H1 (cell line): Measurements from ENCODE around the gene ABCC6. TPM values are rescaled to one million over a fixed set of nuclear protein-coding genes. Genes with fewer than 3 reads are reported as not detected.

Source experiments
- CTCF ChIA-PET: fragments of 300-600 bp; sonication (Branson Sonifier 250); formaldehyde crosslinking; loops from one replicate; lab custom pipeline; 2021; ENCODE audit not compliant: partially characterized antibody; lab: Charles Lee
- POLR2A ChIA-PET: fragments of 300-600 bp; sonication (Branson Sonifier 250); formaldehyde crosslinking; loops from one replicate; lab custom pipeline; 2021; ENCODE audit warnings: inconsistent platforms; ENCODE audit not compliant: partially characterized antibody; lab: Charles Lee
- DNase-seq, 2 experiments: peaks; one replicate each; pipeline versions ENCODE4 v3.0.0 to v3.0.0-alpha.2; 2010 to 2022; ENCODE audit warnings: low spot score in 2 of 2, low read depth in 1 of 2, mixed read lengths in 1 of 2
- FAIRE-seq: peaks from 2 replicates; lab custom pipeline; 2011; peaks lifted over from hg19 to GRCh38; lab: Jason Lieb, UNC
- H2AFZ ChIP-seq: 2 replicates; pipeline ENCODE4 v1.8.1; 2012; ENCODE audit warnings: low read length, inconsistent platforms
- H2AK5ac ChIP-seq: 2 replicates; pipeline ENCODE4 v1.6.1; 2013; ENCODE audit warnings: low read depth, low read length
- H2BK120ac ChIP-seq: replicated peaks from 2 replicates; pipeline ENCODE3; 2013; ENCODE audit warnings: low read depth, low read length, inconsistent platforms
- H2BK12ac ChIP-seq: 2 replicates; pipeline ENCODE4 v1.6.1; 2013; ENCODE audit warnings: low read depth, low read length
- H2BK15ac ChIP-seq: 2 replicates; pipeline ENCODE4 v1.6.1; 2013; ENCODE audit warnings: low read length
- H2BK20ac ChIP-seq: 2 replicates; pipeline ENCODE4 v1.6.1; 2013; ENCODE audit warnings: low read length
- H2BK5ac ChIP-seq: 2 replicates; pipeline ENCODE4 v1.6.1; 2013; ENCODE audit warnings: low read depth, low read length
- H3K14ac ChIP-seq: 2 replicates; pipeline ENCODE4 v1.6.1; 2013; ENCODE audit warnings: inconsistent platforms; ENCODE audit not compliant: insufficient read length
- H3K18ac ChIP-seq: 2 replicates; pipeline ENCODE4 v1.6.1; 2013; ENCODE audit warnings: low read length; ENCODE audit errors: extremely low read depth
- H3K23ac ChIP-seq: 2 replicates; pipeline ENCODE4 v1.6.1; 2013; ENCODE audit warnings: inconsistent platforms; ENCODE audit not compliant: insufficient read length
- H3K23me2 ChIP-seq: 2 replicates; pipeline ENCODE4 v1.6.1; 2013; ENCODE audit warnings: low read depth, low read length
- H3K27ac ChIP-seq: 2 replicates; pipeline ENCODE4 v1.6.1; 2011; ENCODE audit warnings: low read depth, low read length, inconsistent platforms
- H3K27me3 ChIP-seq, 4 experiments: replicated peaks in 1 of 4; 1 replicate in 1 of 4; 2 replicates in 3 of 4; pipeline versions ENCODE4 v1.6.1 to v1.8.1; 2011 to 2013; ENCODE audit warnings: low read length in 3 of 4, mild to moderate bottlenecking in 3 of 4, inconsistent platforms in 2 of 4, mixed read lengths in 2 of 4, moderate library complexity in 1 of 4; ENCODE audit not compliant: control insufficient read depth in 3 of 4, insufficient read depth in 3 of 4; ENCODE audit errors: extremely low read depth in 1 of 4
- H3K36me3 ChIP-seq, 4 experiments: 2 replicates each; pipeline versions ENCODE4 v1.6.1 to v1.8.1; 2011 to 2013; ENCODE audit warnings: mild to moderate bottlenecking in 4 of 4, low read length in 3 of 4, moderate library complexity in 2 of 4, control low read depth in 1 of 4, inconsistent platforms in 1 of 4; ENCODE audit not compliant: insufficient read depth in 4 of 4, control insufficient read depth in 2 of 4
- H3K4ac ChIP-seq: replicated peaks from 2 replicates; pipeline ENCODE3; 2013; ENCODE audit warnings: low read length, low read depth, mixed read lengths, inconsistent platforms; ENCODE audit not compliant: insufficient read length
- H3K4me1 ChIP-seq, 4 experiments: replicated peaks in 1 of 4; 1 replicate in 1 of 4; 2 replicates in 3 of 4; pipeline versions ENCODE4 v1.6.1 to v1.8.1; 2011 to 2013; ENCODE audit warnings: low read length in 3 of 4, inconsistent platforms in 2 of 4, mixed read lengths in 1 of 4; ENCODE audit not compliant: insufficient read depth in 4 of 4, control insufficient read depth in 3 of 4
- H3K4me2 ChIP-seq, 2 experiments: 2 replicates each; pipeline versions ENCODE4 v1.6.1 to v1.8.1; 2011 to 2013; ENCODE audit warnings: low read depth in 2 of 2, low read length in 2 of 2, control low read depth in 1 of 2, inconsistent platforms in 1 of 2, mild to moderate bottlenecking in 1 of 2; ENCODE audit not compliant: insufficient read depth in 1 of 2
- H3K4me3 ChIP-seq, 4 experiments: fragments of 200-600, 300-600 bp in 1 of 4; sonication (generic), shearing (Covaris generic), sonication (Bioruptor Twin) in 1 of 4; 2 replicates each; pipeline versions ENCODE4 v1.5.1 to v1.8.1; 2011 to 2016; ENCODE audit warnings: low read length in 4 of 4, low read depth in 3 of 4, control low read depth in 2 of 4, inconsistent platforms in 2 of 4, mild to moderate bottlenecking in 2 of 4, mixed read lengths in 1 of 4, moderate library complexity in 1 of 4; ENCODE audit not compliant: insufficient read depth in 2 of 4; ENCODE audit errors: extremely low read depth in 1 of 4
- H3K56ac ChIP-seq: replicated peaks from 2 replicates; pipeline ENCODE3; 2013; ENCODE audit warnings: low read depth, mild to moderate bottlenecking, mixed read lengths, low read length, inconsistent platforms; ENCODE audit not compliant: insufficient read length
- H3K79me1 ChIP-seq: 2 replicates; pipeline ENCODE4 v1.6.1; 2013; ENCODE audit warnings: low read depth, low read length, control low read depth
- H3K79me2 ChIP-seq, 2 experiments: 2 replicates each; pipeline versions ENCODE4 v1.6.1 to v1.8.1; 2012 to 2013; ENCODE audit warnings: low read length in 2 of 2, mild to moderate bottlenecking in 2 of 2, inconsistent platforms in 1 of 2; ENCODE audit not compliant: insufficient read depth in 2 of 2, control insufficient read depth in 1 of 2
- H3K9ac ChIP-seq, 4 experiments: replicated peaks in 1 of 4; 1 replicate in 1 of 4; 2 replicates in 3 of 4; pipeline versions ENCODE4 v1.6.1 to v1.8.1; 2011 to 2013; ENCODE audit warnings: low read depth in 3 of 4, low read length in 3 of 4, control low read depth in 2 of 4, mild to moderate bottlenecking in 2 of 4, moderate library complexity in 2 of 4, inconsistent platforms in 1 of 4; ENCODE audit errors: extremely low read depth in 1 of 4
- H3K9me3 ChIP-seq, 2 experiments: 2 replicates each; pipeline versions ENCODE4 v1.6.1 to v1.8.1; 2012 to 2013; ENCODE audit warnings: mild to moderate bottlenecking in 2 of 2, moderate library complexity in 2 of 2, control low read depth in 1 of 2, inconsistent platforms in 1 of 2, low read depth in 1 of 2, low read length in 1 of 2, mixed read lengths in 1 of 2; ENCODE audit not compliant: insufficient read depth in 2 of 2
- H4K20me1 ChIP-seq, 2 experiments: replicated peaks in 1 of 2; 2 replicates each; pipeline versions ENCODE3 to v1.8.1; 2011 to 2013; ENCODE audit warnings: inconsistent platforms in 2 of 2, low read length in 2 of 2, mild to moderate bottlenecking in 1 of 2; ENCODE audit not compliant: insufficient read depth in 2 of 2, control insufficient read depth in 1 of 2
- H4K5ac ChIP-seq: 2 replicates; pipeline ENCODE4 v1.6.1; 2013; ENCODE audit warnings: low read length, low read depth, mixed read lengths, inconsistent platforms; ENCODE audit not compliant: insufficient read length
- H4K8ac ChIP-seq: 2 replicates; pipeline ENCODE4 v1.8.0; 2013; ENCODE audit warnings: mild to moderate bottlenecking, moderate library complexity, low read length, inconsistent platforms; ENCODE audit not compliant: insufficient read depth; ENCODE audit errors: extremely low read depth
- H4K91ac ChIP-seq: replicated peaks from 2 replicates; pipeline ENCODE3; 2013; ENCODE audit warnings: low read length, mixed read lengths, inconsistent platforms; ENCODE audit not compliant: insufficient read length
- BACH1 ChIP-seq: IDR thresholded peaks from 2 replicates; pipeline ENCODE4 v1.6.1; 2012; ENCODE audit warnings: low read length, improper control_type of control experiment
- CBX8 ChIP-seq: fragments of 300-800, 300-1000 bp; sonication (generic); IDR thresholded peaks from 2 replicates; pipeline ENCODE4 v1.7.1; 2016; ENCODE audit warnings: low read depth, low read length, borderline replicate concordance
- CHD2 ChIP-seq: IDR thresholded peaks from 2 replicates; pipeline ENCODE4 v1.6.1; 2012; ENCODE audit warnings: low read length, improper control_type of control experiment
- EZH2 ChIP-seq: fragments of 200-600 bp; sonication (generic); IDR thresholded peaks from 2 replicates; pipeline ENCODE4 v1.7.1; 2012; ENCODE audit warnings: low read depth, mild to moderate bottlenecking, moderate library complexity, low read length, inconsistent platforms; ENCODE audit not compliant: severe bottlenecking
- MAFK ChIP-seq: IDR thresholded peaks from 2 replicates; pipeline ENCODE4 v1.6.1; 2012; ENCODE audit warnings: low read depth, mild to moderate bottlenecking, improper control_type of control experiment, low read length
- POLR2A ChIP-seq, 2 experiments: IDR thresholded peaks; 1 replicate in 1 of 2; 2 replicates in 1 of 2; pipeline ENCODE4 v1.6.1; 2011; ENCODE audit warnings: low read depth in 2 of 2, low read length in 2 of 2, mild to moderate bottlenecking in 2 of 2; ENCODE audit errors: control extremely low read depth in 1 of 2
- RNF2 ChIP-seq: fragments of 200-900, 300-1000 bp; sonication (generic); IDR thresholded peaks from 2 replicates; pipeline ENCODE4 v1.7.1; 2016; ENCODE audit warnings: borderline replicate concordance, low read depth, mild to moderate bottlenecking, antibody characterized with exemption, low read length; ENCODE audit not compliant: poor library complexity, severe bottlenecking; ENCODE audit errors: missing control alignments
- SAP30 ChIP-seq: fragments of 300-600 bp; sonication (generic); IDR thresholded peaks from 2 replicates; pipeline ENCODE4 v1.7.1; 2012; ENCODE audit warnings: low read length, moderate library complexity, mild to moderate bottlenecking, inconsistent platforms; ENCODE audit not compliant: insufficient read depth, insufficient replicate concordance
- SIN3A ChIP-seq, 2 experiments: IDR thresholded peaks in 1 of 2; conservative IDR thresholded peaks in 1 of 2; 2 replicates each; pipeline ENCODE4 v1.6.1; 2011 to 2012; ENCODE audit warnings: low read length in 2 of 2, improper control_type of control experiment in 1 of 2, low read depth in 1 of 2, mild to moderate bottlenecking in 1 of 2
- SIX5 ChIP-seq: IDR thresholded peaks from 2 replicates; pipeline ENCODE4 v1.6.1; 2011; ENCODE audit warnings: mild to moderate bottlenecking, low read depth, low read length
- SP2 ChIP-seq: IDR thresholded peaks from 2 replicates; pipeline ENCODE4 v1.6.1; 2012; ENCODE audit warnings: mild to moderate bottlenecking, low read length, inconsistent platforms
- TBP ChIP-seq: IDR thresholded peaks from 2 replicates; pipeline ENCODE4 v1.6.1; 2011; ENCODE audit warnings: low read depth, low read length, improper control_type of control experiment
- WGBS, 2 experiments: shearing (Covaris generic) in 1 of 2; methylation state at CpG; one replicate each; pipeline versions ENCODE4 v1.1.6 to v1.1.7; 2013 to 2015; ENCODE audit warnings: low lambda C conversion rate in 2 of 2, mixed read lengths in 2 of 2, inconsistent platforms in 1 of 2, low coverage in 1 of 2, missing lambda C conversion rate in 1 of 2; ENCODE audit not compliant: insufficient replicate concordance in 2 of 2, insufficient coverage in 1 of 2, insufficient read length in 1 of 2; ENCODE audit errors: extremely low coverage in 1 of 2, missing lambda C conversion rate in 1 of 2; 5-methylcytosine and 5-hydroxymethylcytosine counted together
- polyA plus RNA-seq, 7 experiments: library from polyadenylated mRNA; depleted of rRNA in 3 of 7; stranded (reverse) in 5 of 7; unstranded in 2 of 7; fragments of >200 nt in 5 of 7; fragments of 200-250 nt in 2 of 7; gene quantifications; 1 replicate in 5 of 7; 2 replicates in 1 of 7; 4 replicates in 1 of 7; pipeline versions ENCODE4 v1.2.1 to v1.2.3, GENCODE V29; 2011 to 2013; ENCODE audit warnings: missing spikeins in 2 of 7, mixed read lengths in 2 of 7
- total RNA-seq: library from RNA; stranded (reverse); fragmentation: NEBNext Ultra II Directional; extraction: Animal tissue kit (Norgen Biotek cat#: 25700); gene quantifications from 2 replicates; pipeline ENCODE4 v1.2.1, GENCODE V29; 2021
- TF ChIP-seq, protein P1 (sequence below): IDR thresholded peaks from 2 replicates; pipeline ENCODE4 v1.6.1; 2011; ENCODE audit warnings: low read length, improper control_type of control experiment

Gene ABCC6
- total and polyA plus RNA-seq, 2 of the 8 experiments (the other 6 are each of a cell fraction or from before 2014, with no cell fraction given): 1.6 to 1.8 TPM

DNA sequence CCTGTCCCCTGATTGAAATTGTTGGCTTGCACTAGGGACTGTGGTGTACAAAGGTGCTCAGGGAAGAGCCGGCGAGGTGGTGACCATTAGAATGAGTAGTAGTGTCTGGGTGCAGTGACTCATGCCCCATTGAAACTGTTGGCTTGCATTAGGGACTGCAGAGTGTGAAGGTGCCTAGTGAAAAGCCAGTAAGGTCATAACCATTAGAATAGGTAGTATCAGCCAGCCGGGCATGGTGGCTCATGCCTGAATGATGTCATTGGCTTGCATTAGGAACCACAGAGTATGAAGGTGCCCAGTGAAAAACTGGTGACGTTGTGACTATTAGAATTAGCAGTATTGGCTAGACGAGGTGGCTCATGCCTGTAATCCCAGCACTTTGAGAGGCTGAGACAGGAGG, 78.9 kb downstream of the ABCC6 start:
- Histone ChIP-seq H2BK20ac (no peak overlapping the region), H2BK12ac (no peak overlapping the region), H3K79me1 (no peaks in the 10 kb centered on the region; the same call in 1 of the 2 replicates), H2AFZ (no peak overlapping the region), H3K23ac (no peak overlapping the region), H4K5ac (no peak overlapping the region), H3K27me3 (no peaks in the 10 kb centered on the region), H2AK5ac (no peak overlapping the region), H3K9me3 (no peaks in the 10 kb centered on the region), H3K79me2 (no peaks in the 10 kb centered on the region), H3K4me3 (no peak overlapping the region), H2BK120ac (no peak overlapping the region), H4K91ac (no peak overlapping the region), H3K9ac (no peak overlapping the region), H4K8ac (no peak overlapping the region), H3K56ac (no peak overlapping the region), H3K23me2 (no peaks in the 10 kb centered on the region), H3K36me3 (peaks cover 7 to 34% (median 15%) of the 10 kb centered on the region in 4 experiments; a peak in 7 of 8 replicates), H2BK5ac (no peak overlapping the region), H3K4ac (no peak overlapping the region), H3K4me1 (peaks cover 0 to 4% (median under 1%) of the 10 kb centered on the region in 4 experiments; a peak in 1 of 7 replicates), H2BK15ac (no peak overlapping the region), H3K14ac (no peak overlapping the region), H3K18ac (no peak overlapping the region), H3K4me2 (no peak overlapping the region), H3K27ac (no peak overlapping the region), H4K20me1 (peaks cover 3% of the 10 kb centered on the region in 2 experiments)
- WGBS, 2 experiments: 89% methylated on average over 5 of the region's 5 CpGs; no CpG with 5 or more reads in 1 of the 2 experiments
- DNase-seq (no peak), FAIRE-seq (no peak)
- ChIA-PET POLR2A (interaction anchor here (1.2 to 1.5 kb wide), 2 partner anchors 12 to 45 kb away, joined by 3 read pairs; no protein-coding TSS in a partner anchor), CTCF (interaction anchor here (1.3 to 1.4 kb wide), 3 partner anchors 12 to 34 kb away, joined by 3 to 6 read pairs (median 6); no protein-coding TSS in a partner anchor)
- TF ChIP-seq EZH2 (no peak), CHD2 (no peak), SIX5 (no peak), SP2 (no peak), TBP (no peak), CBX8 (no peak), RNF2 (no peak), BACH1 (no peak), SAP30 (no peak), MAFK (no peak), SIN3A (conservative IDR thresholded peaks at IDR 0.05 in 1 of 2, IDR thresholded peaks at IDR 0.05 in 1 of 2; ENCODE audit: low read depth in 1 of 2, low read length in 2 of 2) (no peak), POLR2A (IDR thresholded peaks at IDR 0.05; ENCODE audit: control extremely low read depth in 1 of 2, low read depth in 2 of 2, low read length in 2 of 2) (no peak)
- TF ChIP-seq, protein P1, sequence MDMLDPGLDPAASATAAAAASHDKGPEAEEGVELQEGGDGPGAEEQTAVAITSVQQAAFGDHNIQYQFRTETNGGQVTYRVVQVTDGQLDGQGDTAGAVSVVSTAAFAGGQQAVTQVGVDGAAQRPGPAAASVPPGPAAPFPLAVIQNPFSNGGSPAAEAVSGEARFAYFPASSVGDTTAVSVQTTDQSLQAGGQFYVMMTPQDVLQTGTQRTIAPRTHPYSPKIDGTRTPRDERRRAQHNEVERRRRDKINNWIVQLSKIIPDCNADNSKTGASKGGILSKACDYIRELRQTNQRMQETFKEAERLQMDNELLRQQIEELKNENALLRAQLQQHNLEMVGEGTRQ: no peak
